Natural killer cell (primary cell): ENCODE results near the gene ACTR6. TPM values are rescaled to one million over a fixed set of nuclear protein-coding genes. Genes with fewer than 3 reads are reported as not detected.
"Not testable (repeated sequence)": the region's sequence is repeated elsewhere in the genome, so short reads cannot be mapped to it uniquely, and the experiment has no call there.

Experiments
- ATAC-seq, 3 donors: fragments of 150-1000 bp in 2 of 3; fragments of 200-7000 bp in 1 of 3; cut with Tn5 transposase; 1 replicate in 1 of 3; 2 replicates in 2 of 3; pipeline ENCODE4 v1.10.0; 2021; ENCODE audit warnings: mild to moderate bottlenecking in 2 of 3, moderate library complexity in 2 of 3
- DNase-seq, 2 donors: peaks; one replicate each; pipeline versions ENCODE4 v3.0.0 to v3.0.0-alpha.2; 2013 to 2021; ENCODE audit warnings: mixed read lengths in 1 of 2
- H3K27ac ChIP-seq: one replicate; pipeline ENCODE4 v1.5.1; 2013; ENCODE audit warnings: mild to moderate bottlenecking, low read length
- H3K27me3 ChIP-seq: one replicate; pipeline ENCODE4 v1.6.1; 2013; ENCODE audit warnings: low read length; ENCODE audit not compliant: control insufficient read depth, insufficient read depth
- H3K36me3 ChIP-seq: one replicate; pipeline ENCODE4 v1.6.1; 2013; ENCODE audit warnings: low read length; ENCODE audit not compliant: control insufficient read depth, insufficient read depth
- H3K4me1 ChIP-seq: one replicate; pipeline ENCODE4 v1.6.1; 2013; ENCODE audit warnings: low read length; ENCODE audit not compliant: control insufficient read depth, insufficient read depth
- H3K4me3 ChIP-seq: one replicate; pipeline ENCODE4 v1.5.1; 2013; ENCODE audit warnings: low read length
- H3K9me3 ChIP-seq: one replicate; pipeline ENCODE4 v1.6.1; 2013; ENCODE audit warnings: low read length; ENCODE audit not compliant: control insufficient read depth, insufficient read depth
- H3K27ac Mint-ChIP-seq, 2 donors: one replicate each; pipeline ENCODE4 v1.8.0; 2022; ENCODE audit warnings: mild to moderate bottlenecking in 2 of 2, mixed read lengths in 2 of 2, moderate library complexity in 1 of 2
- H3K27me3 Mint-ChIP-seq, 2 donors: one replicate each; pipeline ENCODE4 v1.8.0; 2022; ENCODE audit warnings: low read depth in 2 of 2, mixed read lengths in 2 of 2
- H3K36me3 Mint-ChIP-seq: one replicate; pipeline ENCODE4 v1.8.0; 2022; ENCODE audit warnings: mixed read lengths
- H3K4me1 Mint-ChIP-seq, 2 donors: one replicate each; pipeline ENCODE4 v1.8.0; 2022; ENCODE audit warnings: mixed read lengths in 2 of 2
- H3K4me3 Mint-ChIP-seq: one replicate; pipeline ENCODE4 v1.8.0; 2022; ENCODE audit warnings: mild to moderate bottlenecking, moderate library complexity, mixed read lengths
- H3K9me3 Mint-ChIP-seq, 2 donors: one replicate each; pipeline ENCODE4 v1.8.0; 2022; ENCODE audit warnings: mixed read lengths in 2 of 2
- WGBS: methylation state at CpG from one replicate; pipeline ENCODE4 v1.1.7; 2013; ENCODE audit warnings: missing lambda C conversion rate; ENCODE audit not compliant: insufficient coverage; 5-methylcytosine and 5-hydroxymethylcytosine counted together
- intact Hi-C: fragments of 100-400 bp; cut with micrococcal nuclease; formaldehyde crosslinking; loops from one replicate; pipeline ENCODE4 v1.14.2; 2022
- total RNA-seq, 4 donors: library from RNA; stranded (reverse); fragments of 120-200 nt in 1 of 4; gene quantifications; one replicate each; pipeline versions ENCODE4 v1.2.3 to v1.2.4, GENCODE V29; 2013 to 2022
- TF ChIP-seq, protein P1 (sequence below): fragments of 200-600 bp; IDR thresholded peaks from one replicate; pipeline ENCODE4 v1.8.0; 2022; ENCODE audit warnings: antibody characterized with exemption

Gene ACTR6
- total RNA-seq, 3 donors from 2014 or later (not counting 1 experiment from before 2014, with no cell fraction given), result 20.4 to 27.5 (median 20.8) TPM

DNA sequence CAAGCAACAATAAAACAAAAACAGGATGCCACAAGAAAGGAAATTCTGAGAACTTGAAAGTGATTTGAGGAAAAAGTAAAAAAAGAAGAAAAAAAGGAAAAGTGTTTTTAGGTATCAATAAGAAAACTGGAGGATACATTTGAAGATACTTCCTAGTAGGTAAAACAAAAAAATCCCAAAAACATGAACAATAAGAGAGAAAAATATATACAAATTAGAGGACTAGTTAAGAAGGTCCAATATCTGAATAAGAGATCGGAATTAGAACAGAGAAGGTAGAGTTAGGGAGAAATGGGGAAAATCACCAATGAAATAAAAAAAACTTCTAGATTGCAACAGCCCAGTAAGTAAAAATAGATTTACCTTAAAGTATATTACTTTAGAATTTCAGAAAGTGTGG is 57.5 kb downstream of the ACTR6 start:
- no peaks in the 10 kb centered on the region for H3K27me3 Mint-ChIP-seq
- WGBS, result no CpG with 5 or more reads among the region's 1 CpG
- no peak overlapping the region for H3K4me3 ChIP-seq
- H3K27ac ChIP-seq, result no peak overlapping the region
- H3K4me1 Mint-ChIP-seq, result no peaks in the 10 kb centered on the region
- no peaks in the 10 kb centered on the region for H3K36me3 ChIP-seq
- intact Hi-C loops, result no loop called here
- TF ChIP-seq, protein P1, sequence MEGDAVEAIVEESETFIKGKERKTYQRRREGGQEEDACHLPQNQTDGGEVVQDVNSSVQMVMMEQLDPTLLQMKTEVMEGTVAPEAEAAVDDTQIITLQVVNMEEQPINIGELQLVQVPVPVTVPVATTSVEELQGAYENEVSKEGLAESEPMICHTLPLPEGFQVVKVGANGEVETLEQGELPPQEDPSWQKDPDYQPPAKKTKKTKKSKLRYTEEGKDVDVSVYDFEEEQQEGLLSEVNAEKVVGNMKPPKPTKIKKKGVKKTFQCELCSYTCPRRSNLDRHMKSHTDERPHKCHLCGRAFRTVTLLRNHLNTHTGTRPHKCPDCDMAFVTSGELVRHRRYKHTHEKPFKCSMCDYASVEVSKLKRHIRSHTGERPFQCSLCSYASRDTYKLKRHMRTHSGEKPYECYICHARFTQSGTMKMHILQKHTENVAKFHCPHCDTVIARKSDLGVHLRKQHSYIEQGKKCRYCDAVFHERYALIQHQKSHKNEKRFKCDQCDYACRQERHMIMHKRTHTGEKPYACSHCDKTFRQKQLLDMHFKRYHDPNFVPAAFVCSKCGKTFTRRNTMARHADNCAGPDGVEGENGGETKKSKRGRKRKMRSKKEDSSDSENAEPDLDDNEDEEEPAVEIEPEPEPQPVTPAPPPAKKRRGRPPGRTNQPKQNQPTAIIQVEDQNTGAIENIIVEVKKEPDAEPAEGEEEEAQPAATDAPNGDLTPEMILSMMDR, result no peak
- H3K27ac Mint-ChIP-seq, result no peak overlapping the region
- H3K4me3 Mint-ChIP-seq, result no peak overlapping the region
- H3K9me3 ChIP-seq, result no peaks in the 10 kb centered on the region
- no peak for ATAC-seq
- no peaks in the 10 kb centered on the region for H3K27me3 ChIP-seq
- no peaks in the 10 kb centered on the region for H3K4me1 ChIP-seq
- no peak for DNase-seq
- no peaks in the 10 kb centered on the region for H3K36me3 Mint-ChIP-seq
- no peaks in the 10 kb centered on the region for H3K9me3 Mint-ChIP-seq

DNA sequence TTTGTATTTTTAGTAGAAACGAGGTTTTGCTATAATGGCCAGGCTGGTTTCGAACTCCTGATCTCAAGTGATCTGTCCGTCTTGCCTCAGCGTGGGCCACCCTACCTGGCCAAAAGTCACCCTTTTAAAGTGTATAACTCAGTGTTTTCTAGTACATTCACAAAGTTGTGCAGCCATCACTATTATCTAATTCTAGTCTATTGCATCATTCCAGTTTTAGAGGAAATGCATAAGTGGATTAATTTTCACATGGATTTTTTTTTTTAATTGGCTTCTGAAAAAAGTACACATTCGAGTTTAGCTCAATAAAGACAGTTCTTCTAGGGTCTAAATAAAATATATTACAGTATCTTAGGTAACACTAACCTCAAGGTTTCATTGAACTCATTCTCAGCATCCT is 62.5 kb downstream of the ACTR6 start:
- H3K27me3 Mint-ChIP-seq, result no peaks in the 10 kb centered on the region
- TF ChIP-seq, protein P1, result no peak
- no peaks in the 10 kb centered on the region for H3K9me3 Mint-ChIP-seq
- H3K36me3 Mint-ChIP-seq, result no peaks in the 10 kb centered on the region
- no peak overlapping the region for H3K27ac ChIP-seq
- no peak overlapping the region for H3K4me3 Mint-ChIP-seq
- H3K4me1 ChIP-seq, result peaks cover 12% of the 10 kb centered on the region
- peaks cover 3 to 18% of the 10 kb centered on the region in 2 donors for H3K4me1 Mint-ChIP-seq
- no peak overlapping the region for H3K27ac Mint-ChIP-seq
- DNase-seq (no peak), ATAC-seq (no peak)
- WGBS, result 96% methylated on average over 4 of the region's 5 CpGs
- H3K27me3 ChIP-seq, result no peaks in the 10 kb centered on the region
- intact Hi-C loops, result no loop called here
- no peaks in the 10 kb centered on the region for H3K36me3 ChIP-seq
- H3K4me3 ChIP-seq, result no peak overlapping the region
- no peaks in the 10 kb centered on the region for H3K9me3 ChIP-seq

DNA sequence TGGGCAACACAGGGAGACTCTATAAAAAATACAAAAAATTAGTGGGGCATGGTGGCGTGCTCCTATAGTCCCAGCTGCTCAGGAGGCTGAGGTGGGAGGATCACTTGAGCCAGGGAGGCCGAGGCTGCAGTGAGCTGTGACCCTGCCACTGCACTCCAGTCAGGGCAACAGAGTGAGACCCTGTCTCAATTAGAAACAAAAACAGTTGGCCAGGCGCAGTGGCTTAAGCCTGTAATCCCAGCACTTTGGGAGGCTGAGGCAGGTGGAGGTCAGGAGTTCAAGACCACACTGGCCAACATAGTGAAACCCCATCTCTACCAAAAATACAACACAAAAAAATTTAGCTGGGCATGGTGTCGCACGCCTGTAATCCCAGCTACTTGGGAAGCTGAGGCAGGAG is 64.5 kb downstream of the ACTR6 start:
- H3K4me3 Mint-ChIP-seq, DNase-seq, H3K27me3 ChIP-seq, ATAC-seq, H3K36me3 Mint-ChIP-seq, H3K27ac ChIP-seq, H3K9me3 ChIP-seq, H3K9me3 Mint-ChIP-seq, intact Hi-C loops, H3K27me3 Mint-ChIP-seq, H3K4me3 ChIP-seq, H3K27ac Mint-ChIP-seq, H3K36me3 ChIP-seq: not testable (repeated sequence)
- 95% methylated on average over 5 of the region's 5 CpGs for WGBS
- H3K4me1 Mint-ChIP-seq, result peaks cover 19 to 34% of the 10 kb centered on the region in 2 donors
- H3K4me1 ChIP-seq, result peaks cover 12% of the 10 kb centered on the region

DNA sequence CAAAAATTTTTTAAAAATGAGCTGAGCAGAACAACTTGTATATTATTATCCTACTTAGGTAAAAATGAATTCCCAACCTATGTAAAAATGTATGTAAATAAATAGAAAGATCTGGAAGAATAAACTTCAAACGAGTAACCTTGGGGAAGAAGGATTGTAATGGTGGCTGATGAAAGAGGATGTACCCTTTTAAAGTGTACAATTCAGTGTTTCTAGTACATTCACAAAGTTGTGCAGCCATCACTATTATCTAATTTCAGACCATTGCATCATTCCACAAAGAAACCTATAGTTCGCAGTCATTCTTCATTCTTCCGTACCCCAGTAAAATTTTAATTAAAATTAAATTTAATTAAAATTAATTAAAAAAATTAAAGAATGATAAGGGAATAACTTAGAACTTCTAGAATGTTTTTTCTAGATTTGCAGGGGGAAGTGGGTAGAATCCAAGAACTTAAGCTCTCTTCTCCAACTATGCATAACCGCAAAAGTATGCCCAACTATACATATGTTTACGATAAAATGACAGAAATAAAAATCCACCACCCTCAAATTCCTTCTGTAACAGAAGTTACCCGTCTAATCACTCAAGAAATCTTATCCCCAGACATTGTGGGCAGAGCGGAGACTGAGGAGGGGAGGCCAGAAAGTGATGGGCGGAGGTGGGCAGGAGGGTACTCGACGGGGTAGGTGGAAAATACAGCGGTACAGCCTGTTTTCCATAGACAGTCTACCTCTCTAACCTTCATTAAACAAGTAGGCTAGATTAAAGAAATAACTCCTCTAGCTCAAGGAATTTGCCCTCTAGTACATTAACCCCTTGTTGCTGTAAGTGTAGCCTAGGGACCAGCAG is 65.3 kb downstream of the ACTR6 start:
- no peaks in the 10 kb centered on the region for H3K27me3 ChIP-seq
- peaks cover 12% of the 10 kb centered on the region for H3K4me1 ChIP-seq
- Mint-ChIP-seq H3K27ac (peak overlapping the region; percentile 96 to 97), H3K4me1 (peaks cover 19 to 38% of the 10 kb centered on the region in 2 donors), H3K36me3 (no peaks in the 10 kb centered on the region), H3K27me3 (no peaks in the 10 kb centered on the region), H3K4me3 (peak overlapping the region; percentile 99), H3K9me3 (no peaks in the 10 kb centered on the region)
- H3K9me3 ChIP-seq, result no peaks in the 10 kb centered on the region
- TF ChIP-seq, protein P1, result no peak
- DNase-seq (no peak), ATAC-seq (no peak)
- 72% methylated on average over 5 of the region's 11 CpGs for WGBS
- H3K27ac ChIP-seq, result peak overlapping the region; percentile 97
- peak overlapping the region; percentile 94 for H3K4me3 ChIP-seq
- H3K36me3 ChIP-seq, result no peaks in the 10 kb centered on the region
- intact Hi-C loops, result no loop called here
